K562 (cell line): Measurements from ENCODE around the gene ERP29. TPM values are rescaled to one million over a fixed set of nuclear protein-coding genes. Genes with fewer than 3 reads are reported as not detected.

ENCODE experiments used
- BHLHE40 ChIP-seq: IDR thresholded peaks from 2 replicates; pipeline ENCODE4 v1.6.1; 2011; ENCODE audit warnings: low read length, improper control_type of control experiment
- CEBPG ChIP-seq, 3 experiments: fragments of 200-800 bp in 1 of 3; sonication (Bioruptor generic) in 1 of 3; sonication (generic) in 1 of 3; formaldehyde crosslinking in 1 of 3; IDR thresholded peaks in 2 of 3; conservative IDR thresholded peaks in 1 of 3; 2 replicates each; pipeline versions ENCODE4 v1.6.1 to v1.8.0; 2016 to 2022; ENCODE audit warnings: missing compliant biosample characterization in 2 of 3, missing genetic modification characterization in 2 of 3, mild to moderate bottlenecking in 1 of 3, missing genetic modification reagents in 1 of 3
- CREM ChIP-seq: IDR thresholded peaks from 2 replicates; pipeline ENCODE4 v1.6.1; 2014; ENCODE audit warnings: antibody characterized with exemption, low read depth
- EP400 ChIP-seq: fragments of 450-650 bp; IDR thresholded peaks from 2 replicates; pipeline ENCODE4 v1.6.1; 2017; ENCODE audit warnings: antibody characterized with exemption, mild to moderate bottlenecking, moderate library complexity
- ETV5 ChIP-seq: sonication (generic); formaldehyde crosslinking; IDR thresholded peaks from 2 replicates; pipeline ENCODE4 v1.4.0; 2020; ENCODE audit warnings: low read depth, mild to moderate bottlenecking, missing genetic modification reagents
- FOSL1 ChIP-seq: fragments of 200-800 bp; sonication (Bioruptor generic); conservative IDR thresholded peaks from 2 replicates; pipeline ENCODE4 v1.6.1; 2016; ENCODE audit warnings: missing genetic modification characterization, missing compliant biosample characterization
- OTX1 ChIP-seq: fragments of 450-650 bp; formaldehyde crosslinking; IDR thresholded peaks from 2 replicates; pipeline ENCODE4 v1.4.0; 2022; ENCODE audit warnings: mild to moderate bottlenecking
- SMARCA4 ChIP-seq: fragments of 450-650 bp; IDR thresholded peaks from 2 replicates; pipeline ENCODE4 v1.6.1; 2016
- ZFP30 ChIP-seq: fragments of 250-450 bp; sonication (Bioruptor Pico); IDR thresholded peaks from 2 replicates; pipeline ENCODE4 v1.8.0; 2022; ENCODE audit warnings: moderate library complexity, mild to moderate bottlenecking, inconsistent platforms, borderline replicate concordance
- ZKSCAN3 ChIP-seq: fragments of 250-450 bp; sonication (Bioruptor Pico); IDR thresholded peaks from 2 replicates; pipeline ENCODE4 v1.4.0; 2020
- ZNF384 ChIP-seq: IDR thresholded peaks from 2 replicates; pipeline ENCODE4 v1.6.1; 2012; ENCODE audit warnings: low read depth, low read length, improper control_type of control experiment
- polyA plus RNA-seq, 8 experiments: library from polyadenylated mRNA; depleted of rRNA in 4 of 8; stranded (reverse) in 5 of 8; unstranded in 3 of 8; fragments of >200 nt; fragmentation: Nextera tagmentation in 2 of 8; fragmentation: Illumina TruSeq in 1 of 8; extraction: Ambion mirVana in 2 of 8; extraction: Trizol in 1 of 8; gene quantifications; 2 replicates each; pipeline versions ENCODE4 v1.2.1 to v1.2.3, GENCODE V29; 2011 to 2014; ENCODE audit warnings: inconsistent platforms in 1 of 8, missing spikeins in 1 of 8
- total RNA-seq, 7 experiments: library from RNA; depleted of rRNA in 6 of 7; stranded (reverse); fragments of >200 nt in 6 of 7; fragmentation: Illumina TruSeq in 2 of 7; extraction: Trizol in 2 of 7; gene quantifications; 2 replicates each; pipeline versions ENCODE4 v1.2.1 to v1.2.3, GENCODE V29; 2011 to 2021; ENCODE audit warnings: low replicate concordance in 1 of 7
- TF ChIP-seq, protein P1 (sequence below), 2 experiments: fragments of 450-650 bp; IDR thresholded peaks; 2 replicates each; pipeline ENCODE4 v1.6.1; 2018; ENCODE audit warnings: mild to moderate bottlenecking in 2 of 2, low read depth in 1 of 2; ENCODE audit not compliant: partially characterized antibody in 2 of 2
- TF ChIP-seq, protein P2 (sequence below): fragments of 450-650 bp; formaldehyde crosslinking; IDR thresholded peaks from 2 replicates; pipeline ENCODE4 v1.4.0; 2022; ENCODE audit warnings: missing genetic modification characterization
- TF ChIP-seq, protein P3 (sequence below): sonication (generic); formaldehyde crosslinking; IDR thresholded peaks from 2 replicates; pipeline ENCODE4 v1.8.0; 2022; ENCODE audit warnings: missing genetic modification reagents, mild to moderate bottlenecking, borderline replicate concordance
- TF ChIP-seq, protein P4 (sequence below): fragments of 450-650 bp; IDR thresholded peaks from 2 replicates; pipeline ENCODE4 v1.6.1; 2016

The ERP29 gene
- total and polyA plus RNA-seq, 9 of the 15 experiments (the other 6 are each of a cell fraction or from before 2014, with no cell fraction given), result 42.4 to 146 (median 111) TPM

DNA sequence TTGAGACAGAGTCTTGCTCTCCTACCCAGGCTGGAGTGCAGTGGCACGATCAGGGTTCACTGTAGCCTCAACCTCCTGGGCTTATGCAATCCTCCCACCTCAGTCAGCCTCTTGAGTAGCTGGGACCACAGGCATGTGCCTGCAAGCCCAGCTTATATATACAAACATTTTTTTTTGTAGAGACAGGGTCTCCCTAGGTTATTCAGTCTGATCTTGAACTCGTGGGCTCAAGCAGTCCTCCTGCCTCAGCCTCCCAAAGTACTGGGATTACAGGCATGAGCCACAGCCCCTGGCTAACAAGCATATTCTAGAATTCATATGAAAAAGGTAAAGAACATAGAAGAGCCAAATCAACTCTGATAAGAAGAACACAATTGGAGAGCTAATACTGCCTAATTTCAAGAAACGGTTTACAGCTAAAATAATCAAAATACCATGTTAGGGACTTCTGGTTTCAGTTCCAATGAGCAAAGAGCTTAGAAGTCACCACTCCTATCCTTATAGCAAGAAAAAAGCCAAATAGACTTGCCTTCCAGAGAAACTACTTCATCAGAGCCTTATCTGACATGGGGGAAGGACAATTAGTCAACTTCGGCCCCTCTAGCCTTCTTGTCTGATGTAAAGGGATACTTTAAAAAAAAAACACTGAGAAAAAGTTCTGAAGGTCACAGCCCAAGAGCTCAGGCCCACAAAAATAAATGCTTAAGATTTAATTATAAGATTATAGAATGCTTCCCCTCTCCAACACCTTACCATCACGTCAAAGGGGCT lies 37.9 kb upstream of the ERP29 start (continued):
- TF ChIP-seq, protein P1, sequence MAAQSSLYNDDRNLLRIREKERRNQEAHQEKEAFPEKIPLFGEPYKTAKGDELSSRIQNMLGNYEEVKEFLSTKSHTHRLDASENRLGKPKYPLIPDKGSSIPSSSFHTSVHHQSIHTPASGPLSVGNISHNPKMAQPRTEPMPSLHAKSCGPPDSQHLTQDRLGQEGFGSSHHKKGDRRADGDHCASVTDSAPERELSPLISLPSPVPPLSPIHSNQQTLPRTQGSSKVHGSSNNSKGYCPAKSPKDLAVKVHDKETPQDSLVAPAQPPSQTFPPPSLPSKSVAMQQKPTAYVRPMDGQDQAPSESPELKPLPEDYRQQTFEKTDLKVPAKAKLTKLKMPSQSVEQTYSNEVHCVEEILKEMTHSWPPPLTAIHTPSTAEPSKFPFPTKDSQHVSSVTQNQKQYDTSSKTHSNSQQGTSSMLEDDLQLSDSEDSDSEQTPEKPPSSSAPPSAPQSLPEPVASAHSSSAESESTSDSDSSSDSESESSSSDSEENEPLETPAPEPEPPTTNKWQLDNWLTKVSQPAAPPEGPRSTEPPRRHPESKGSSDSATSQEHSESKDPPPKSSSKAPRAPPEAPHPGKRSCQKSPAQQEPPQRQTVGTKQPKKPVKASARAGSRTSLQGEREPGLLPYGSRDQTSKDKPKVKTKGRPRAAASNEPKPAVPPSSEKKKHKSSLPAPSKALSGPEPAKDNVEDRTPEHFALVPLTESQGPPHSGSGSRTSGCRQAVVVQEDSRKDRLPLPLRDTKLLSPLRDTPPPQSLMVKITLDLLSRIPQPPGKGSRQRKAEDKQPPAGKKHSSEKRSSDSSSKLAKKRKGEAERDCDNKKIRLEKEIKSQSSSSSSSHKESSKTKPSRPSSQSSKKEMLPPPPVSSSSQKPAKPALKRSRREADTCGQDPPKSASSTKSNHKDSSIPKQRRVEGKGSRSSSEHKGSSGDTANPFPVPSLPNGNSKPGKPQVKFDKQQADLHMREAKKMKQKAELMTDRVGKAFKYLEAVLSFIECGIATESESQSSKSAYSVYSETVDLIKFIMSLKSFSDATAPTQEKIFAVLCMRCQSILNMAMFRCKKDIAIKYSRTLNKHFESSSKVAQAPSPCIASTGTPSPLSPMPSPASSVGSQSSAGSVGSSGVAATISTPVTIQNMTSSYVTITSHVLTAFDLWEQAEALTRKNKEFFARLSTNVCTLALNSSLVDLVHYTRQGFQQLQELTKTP (IDR thresholded peaks at IDR 0.05; ENCODE audit: low read depth in 1 of 2, partially characterized antibody in 2 of 2), result peak in 1 of 2 experiments; percentile 18
- peak; percentile 63; the same call in 1 of the 2 replicates for TF ChIP-seq CEBPG (CRISPR knock-in tag; IDR thresholded peaks at IDR 0.05)
- peak; percentile 41 to 60; a peak in 2 of 4 replicates for TF ChIP-seq CEBPG (tag; conservative IDR thresholded peaks at IDR 0.05 in 1 of 2, IDR thresholded peaks at IDR 0.05 in 1 of 2)
- TF ChIP-seq, protein P2, sequence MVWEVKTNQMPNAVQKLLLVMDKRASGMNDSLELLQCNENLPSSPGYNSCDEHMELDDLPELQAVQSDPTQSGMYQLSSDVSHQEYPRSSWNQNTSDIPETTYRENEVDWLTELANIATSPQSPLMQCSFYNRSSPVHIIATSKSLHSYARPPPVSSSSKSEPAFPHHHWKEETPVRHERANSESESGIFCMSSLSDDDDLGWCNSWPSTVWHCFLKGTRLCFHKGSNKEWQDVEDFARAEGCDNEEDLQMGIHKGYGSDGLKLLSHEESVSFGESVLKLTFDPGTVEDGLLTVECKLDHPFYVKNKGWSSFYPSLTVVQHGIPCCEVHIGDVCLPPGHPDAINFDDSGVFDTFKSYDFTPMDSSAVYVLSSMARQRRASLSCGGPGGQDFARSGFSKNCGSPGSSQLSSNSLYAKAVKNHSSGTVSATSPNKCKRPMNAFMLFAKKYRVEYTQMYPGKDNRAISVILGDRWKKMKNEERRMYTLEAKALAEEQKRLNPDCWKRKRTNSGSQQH (CRISPR knock-in tag), result no peak
- TF ChIP-seq EP400, result peak; percentile 48; the same call in 1 of the 2 replicates
- TF ChIP-seq, protein P3, sequence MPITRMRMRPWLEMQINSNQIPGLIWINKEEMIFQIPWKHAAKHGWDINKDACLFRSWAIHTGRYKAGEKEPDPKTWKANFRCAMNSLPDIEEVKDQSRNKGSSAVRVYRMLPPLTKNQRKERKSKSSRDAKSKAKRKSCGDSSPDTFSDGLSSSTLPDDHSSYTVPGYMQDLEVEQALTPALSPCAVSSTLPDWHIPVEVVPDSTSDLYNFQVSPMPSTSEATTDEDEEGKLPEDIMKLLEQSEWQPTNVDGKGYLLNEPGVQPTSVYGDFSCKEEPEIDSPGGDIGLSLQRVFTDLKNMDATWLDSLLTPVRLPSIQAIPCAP, result no peak
- TF ChIP-seq ZNF384, result peak; percentile 79
- 0 out of 2 replicates have a peak, but pooled peaks have one; percentile 26 for TF ChIP-seq BHLHE40
- no peak for TF ChIP-seq OTX1 (CRISPR knock-in tag)
- TF ChIP-seq ZFP30 (CRISPR knock-in tag), result no peak
- TF ChIP-seq SMARCA4, result peak; percentile 49; the same call in 1 of the 2 replicates
- peak; percentile 57 for TF ChIP-seq FOSL1 (tag)
- TF ChIP-seq, protein P4, sequence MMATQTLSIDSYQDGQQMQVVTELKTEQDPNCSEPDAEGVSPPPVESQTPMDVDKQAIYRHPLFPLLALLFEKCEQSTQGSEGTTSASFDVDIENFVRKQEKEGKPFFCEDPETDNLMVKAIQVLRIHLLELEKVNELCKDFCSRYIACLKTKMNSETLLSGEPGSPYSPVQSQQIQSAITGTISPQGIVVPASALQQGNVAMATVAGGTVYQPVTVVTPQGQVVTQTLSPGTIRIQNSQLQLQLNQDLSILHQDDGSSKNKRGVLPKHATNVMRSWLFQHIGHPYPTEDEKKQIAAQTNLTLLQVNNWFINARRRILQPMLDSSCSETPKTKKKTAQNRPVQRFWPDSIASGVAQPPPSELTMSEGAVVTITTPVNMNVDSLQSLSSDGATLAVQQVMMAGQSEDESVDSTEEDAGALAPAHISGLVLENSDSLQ, result peak; percentile 81
- no peak for TF ChIP-seq ZKSCAN3 (CRISPR knock-in tag)
- 0 out of 2 replicates have a peak, but pooled peaks have one; percentile 57 for TF ChIP-seq ETV5 (CRISPR knock-in tag)
- TF ChIP-seq CREM, result no peak
